Lung (tissue), 12 donors: ENCODE measurements around the gene ZBTB46. TPM values are rescaled to one million over a fixed set of nuclear protein-coding genes. Genes with fewer than 3 reads are reported as not detected.
A peak's percentile ranks its signal among the peaks of the same experiment; 100 is the strongest.

ENCODE experiments used
- ATAC-seq: fragments of 200-7000 bp; cut with Tn5 transposase; one replicate; pipeline ENCODE4 v1.9.1; 2020; ENCODE audit warnings: moderate number of reproducible peaks; ENCODE audit not compliant: insufficient read depth, low FRiP score
- DNase-seq, 3 donors: peaks; one replicate each; pipeline ENCODE4 v3.0.0-alpha.2; 2013 to 2017
- H3K27ac ChIP-seq, 2 donors: one replicate each; pipeline ENCODE4 v1.5.1; 2013; ENCODE audit warnings: mild to moderate bottlenecking in 2 of 2, moderate library complexity in 2 of 2, control low read depth in 1 of 2, inconsistent platforms in 1 of 2, low read depth in 1 of 2, low read length in 1 of 2
- H3K27me3 ChIP-seq, 3 donors: one replicate each; pipeline ENCODE4 v1.5.1; 2013; ENCODE audit warnings: low read length in 2 of 3; ENCODE audit not compliant: control insufficient read depth in 3 of 3, insufficient read depth in 3 of 3
- H3K36me3 ChIP-seq, 4 donors: one replicate each; pipeline ENCODE4 v1.5.1; 2013; ENCODE audit warnings: low read length in 4 of 4, mild to moderate bottlenecking in 1 of 4, moderate library complexity in 1 of 4; ENCODE audit not compliant: control insufficient read depth in 4 of 4, insufficient read depth in 4 of 4
- H3K4me1 ChIP-seq, 5 donors: one replicate each; pipeline ENCODE4 v1.5.1; 2013; ENCODE audit warnings: low read length in 5 of 5, mild to moderate bottlenecking in 2 of 5, moderate library complexity in 1 of 5; ENCODE audit not compliant: control insufficient read depth in 5 of 5, insufficient read depth in 5 of 5
- H3K4me3 ChIP-seq: one replicate; pipeline ENCODE4 v1.5.1; 2013; ENCODE audit warnings: mild to moderate bottlenecking, control low read depth, moderate library complexity
- H3K9ac ChIP-seq, 2 donors: one replicate each; pipeline ENCODE4 v1.5.1; 2013; ENCODE audit warnings: low read length in 2 of 2, control low read depth in 1 of 2; ENCODE audit not compliant: insufficient read depth in 1 of 2
- H3K9me3 ChIP-seq, 4 donors: one replicate each; pipeline ENCODE4 v1.5.1; 2013; ENCODE audit warnings: low read length in 3 of 4, mild to moderate bottlenecking in 1 of 4, moderate library complexity in 1 of 4; ENCODE audit not compliant: control insufficient read depth in 4 of 4, insufficient read depth in 3 of 4
- WGBS, 2 donors: extraction: QIAGEN DNeasy Blood & Tissue Kit; methylation state at CpG; one replicate each; pipeline ENCODE4 v1.1.7; 2013; 5-methylcytosine and 5-hydroxymethylcytosine counted together
- polyA plus RNA-seq, 2 donors: library from polyadenylated mRNA; stranded (reverse); fragments of 200-250 nt; gene quantifications; one replicate each; pipeline ENCODE4 v1.2.1, GENCODE V29; 2013
- total RNA-seq, 2 donors: library from RNA; depleted of rRNA in 1 of 2; stranded (reverse); fragments of >200 nt in 1 of 2; gene quantifications; one replicate each; pipeline ENCODE4 v1.2.1, GENCODE V29; 2014 to 2021
- TF ChIP-seq, protein P1 (sequence below): IDR thresholded peaks from 2 replicates; pipeline ENCODE4 v1.5.1; 2012; ENCODE audit warnings: mild to moderate bottlenecking; ENCODE audit errors: control extremely low read depth, extremely low read depth
- donor health status: control.
- donor health status: control.
- donor health status: Bipolar disorder and iron deficiency.
- donor health status: healthy.
- donor health status: DM: yes; HTN: yes; CAD: no.

The ZBTB46 gene
- total and polyA plus RNA-seq, 4 donors, result 3.4 to 15.3 (median 7.6) TPM

- peaks cover 0 to 32% (median 5%) of the 10 kb centered on the region in 4 donors for H3K36me3 ChIP-seq
- no peaks in the 10 kb centered on the region for H3K27me3 ChIP-seq
- ATAC-seq (no peak), DNase-seq (no peak)
- TF ChIP-seq, protein P1, sequence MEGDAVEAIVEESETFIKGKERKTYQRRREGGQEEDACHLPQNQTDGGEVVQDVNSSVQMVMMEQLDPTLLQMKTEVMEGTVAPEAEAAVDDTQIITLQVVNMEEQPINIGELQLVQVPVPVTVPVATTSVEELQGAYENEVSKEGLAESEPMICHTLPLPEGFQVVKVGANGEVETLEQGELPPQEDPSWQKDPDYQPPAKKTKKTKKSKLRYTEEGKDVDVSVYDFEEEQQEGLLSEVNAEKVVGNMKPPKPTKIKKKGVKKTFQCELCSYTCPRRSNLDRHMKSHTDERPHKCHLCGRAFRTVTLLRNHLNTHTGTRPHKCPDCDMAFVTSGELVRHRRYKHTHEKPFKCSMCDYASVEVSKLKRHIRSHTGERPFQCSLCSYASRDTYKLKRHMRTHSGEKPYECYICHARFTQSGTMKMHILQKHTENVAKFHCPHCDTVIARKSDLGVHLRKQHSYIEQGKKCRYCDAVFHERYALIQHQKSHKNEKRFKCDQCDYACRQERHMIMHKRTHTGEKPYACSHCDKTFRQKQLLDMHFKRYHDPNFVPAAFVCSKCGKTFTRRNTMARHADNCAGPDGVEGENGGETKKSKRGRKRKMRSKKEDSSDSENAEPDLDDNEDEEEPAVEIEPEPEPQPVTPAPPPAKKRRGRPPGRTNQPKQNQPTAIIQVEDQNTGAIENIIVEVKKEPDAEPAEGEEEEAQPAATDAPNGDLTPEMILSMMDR, result no peak
- WGBS, 2 donors, result 15% methylated on average over 47 to 52 of the region's 52 CpGs
- no peaks in the 10 kb centered on the region for H3K9me3 ChIP-seq
- H3K27ac ChIP-seq, result peak within 1 kb of the TSS; percentile 39 to 77
- H3K4me1 ChIP-seq, result peaks cover 0 to 29% (median 0%) of the 10 kb centered on the region in 5 donors
- H3K9ac ChIP-seq, result no peak within 1 kb of the TSS
- H3K4me3 ChIP-seq, result peak within 1 kb of the TSS; percentile 58
Observed at GRCh38 chr20:63696628-63697356, 134.3 kb downstream of the ZBTB46 start, which contains the start of gene TNFRSF6B. Gene TNFRSF6B (plus strand): TSS chr20:63696652. CDS start chr20:63696768, 116 bp downstream.

DNA sequence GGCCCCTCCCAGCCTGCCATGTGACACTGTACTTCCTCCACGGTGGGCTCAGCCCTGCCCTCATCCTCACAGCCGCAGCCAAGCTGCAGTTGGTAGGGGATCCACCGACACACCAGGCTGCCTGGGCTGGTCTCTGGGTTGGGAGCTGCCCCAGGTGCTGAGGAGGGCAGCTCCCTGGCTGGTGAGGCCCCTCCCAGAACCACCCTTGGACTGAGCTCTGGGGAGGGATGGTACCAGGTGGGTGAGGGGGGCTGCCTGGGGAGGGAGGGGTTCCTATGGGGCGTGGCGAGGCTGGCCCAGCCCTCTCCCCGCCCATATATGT is 134.8 kb downstream of the ZBTB46 start:
- no peak overlapping the region for H3K9ac ChIP-seq
- peaks cover 0 to 35% (median 0%) of the 10 kb centered on the region in 5 donors for H3K4me1 ChIP-seq
- peaks cover 0 to 34% (median 5%) of the 10 kb centered on the region in 4 donors for H3K36me3 ChIP-seq
- 16 to 21% methylated on average over 6 of the region's 6 CpGs for WGBS, 2 donors
- TF ChIP-seq, protein P1, result no peak
- no peaks in the 10 kb centered on the region for H3K9me3 ChIP-seq
- peak overlapping the region in 1 of 2 donors; percentile 39 for H3K27ac ChIP-seq
- H3K4me3 ChIP-seq, result peak overlapping the region; percentile 58
- ATAC-seq (no peak), DNase-seq (no peak)
- H3K27me3 ChIP-seq, result no peaks in the 10 kb centered on the region

DNA sequence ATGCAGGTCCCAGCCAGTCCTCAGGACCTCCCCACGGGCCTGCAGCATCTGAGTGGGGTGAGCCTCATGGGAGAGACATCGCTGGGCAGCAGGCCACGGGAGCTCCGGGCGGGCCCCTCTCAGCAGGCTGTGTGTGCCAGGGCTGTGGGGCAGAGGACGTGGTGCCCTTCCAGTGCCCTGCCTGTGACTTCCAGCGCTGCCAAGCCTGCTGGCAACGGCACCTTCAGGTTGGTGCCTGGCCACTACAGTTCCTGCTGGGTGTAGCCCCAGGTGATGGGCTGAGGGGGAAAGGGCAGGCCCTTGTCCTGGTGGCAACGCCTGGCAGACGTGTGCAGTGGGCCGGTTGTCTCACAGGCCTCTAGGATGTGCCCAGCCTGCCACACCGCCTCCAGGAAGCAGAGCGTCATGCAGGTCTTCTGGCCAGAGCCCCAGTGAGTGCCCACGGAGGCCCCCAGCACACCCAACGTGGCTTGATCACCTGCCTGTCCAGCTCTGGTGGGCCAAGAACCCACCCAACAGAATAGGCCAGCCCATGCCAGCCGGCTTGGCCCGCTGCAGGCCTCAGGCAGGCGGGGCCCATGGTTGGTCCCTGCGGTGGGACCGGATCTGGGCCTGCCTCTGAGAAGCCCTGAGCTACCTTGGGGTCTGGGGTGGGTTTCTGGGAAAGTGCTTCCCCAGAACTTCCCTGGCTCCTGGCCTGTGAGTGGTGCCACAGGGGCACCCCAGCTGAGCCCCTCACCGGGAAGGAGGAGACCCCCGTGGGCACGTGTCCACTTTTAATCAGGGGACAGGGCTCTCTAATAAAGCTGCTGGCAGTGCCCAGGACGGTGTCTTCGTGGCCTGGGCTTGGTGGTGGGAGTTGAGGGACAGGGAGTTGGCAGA is 135.4 kb downstream of the ZBTB46 start:
- Histone ChIP-seq H3K36me3 (peaks cover 0 to 34% (median 5%) of the 10 kb centered on the region in 4 donors), H3K4me3 (no peak overlapping the region), H3K9me3 (no peaks in the 10 kb centered on the region), H3K4me1 (peaks cover 0 to 38% (median 0%) of the 10 kb centered on the region in 5 donors), H3K27ac (peak overlapping the region in 1 of 2 donors; percentile 39), H3K27me3 (no peaks in the 10 kb centered on the region), H3K9ac (no peak overlapping the region)
- DNase-seq (no peak), ATAC-seq (no peak)
- TF ChIP-seq, protein P1, result no peak
- 80 to 83% methylated on average over 25 of the region's 25 CpGs for WGBS, 2 donors
